SK-N-MC (cell line): ENCODE data around the gene EPHA3.

Experiments
- EZH2 ChIP-seq: fragments of 200-600 bp; sonication (generic); IDR thresholded peaks from one replicate; pipeline ENCODE4 v1.6.1; 2017; ENCODE audit warnings: antibody characterized with exemption
- POLR2AphosphoS5 ChIP-seq: IDR thresholded peaks from 2 replicates; pipeline ENCODE4 v1.6.1; 2012; ENCODE audit warnings: mild to moderate bottlenecking, low read depth, low read length, borderline replicate concordance

DNA sequence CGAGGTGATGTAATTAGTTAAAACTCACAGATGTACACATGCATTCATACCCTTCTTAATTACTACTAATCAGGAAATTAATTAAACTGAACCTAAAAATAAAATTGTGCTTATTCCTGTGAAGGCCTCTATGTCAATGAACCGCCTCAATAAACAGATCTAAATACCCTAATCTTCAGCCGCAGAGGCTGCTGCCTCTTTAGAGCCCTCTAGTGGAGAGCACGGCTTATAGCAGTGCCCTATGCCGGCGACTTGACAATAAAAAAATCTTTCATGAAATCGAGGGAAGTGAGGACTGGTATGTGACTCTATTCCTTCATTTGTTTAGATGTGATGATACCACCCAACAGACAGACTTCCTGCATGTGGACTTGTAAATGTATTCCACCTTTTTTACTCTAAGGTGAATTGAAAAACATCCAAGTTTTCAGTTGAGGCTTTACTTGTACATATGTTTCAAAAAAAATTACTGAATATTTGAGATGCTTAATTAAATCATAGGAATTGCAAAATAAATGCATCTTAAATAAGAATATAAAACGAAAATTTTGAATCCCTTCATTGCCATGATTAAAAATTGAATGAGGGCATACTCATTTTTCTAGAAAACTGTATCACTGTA, 8.3 kb upstream of the EPHA3 start:
- TF ChIP-seq EZH2 (no peak), POLR2AphosphoS5 (no peak)
